Loucy (cell line): Measurements from ENCODE around the gene DAP.

ENCODE experiments used
- EZH2phosphoT487 ChIP-seq: fragments of 200-600 bp; IDR thresholded peaks from 2 replicates; pipeline ENCODE4 v1.6.1; 2018; ENCODE audit warnings: antibody characterized with exemption, mild to moderate bottlenecking, moderate library complexity, borderline replicate concordance
- TF ChIP-seq, protein P1 (sequence below): fragments of 200-600 bp; sonication (generic); conservative IDR thresholded peaks from 2 replicates; pipeline ENCODE4 v1.5.1; 2014; ENCODE audit warnings: mild to moderate bottlenecking, antibody characterized with exemption, low read length

GRCh38 chr5:10688651-10689171 lies 72.3 kb downstream of the DAP start:
- TF ChIP-seq, protein P1, sequence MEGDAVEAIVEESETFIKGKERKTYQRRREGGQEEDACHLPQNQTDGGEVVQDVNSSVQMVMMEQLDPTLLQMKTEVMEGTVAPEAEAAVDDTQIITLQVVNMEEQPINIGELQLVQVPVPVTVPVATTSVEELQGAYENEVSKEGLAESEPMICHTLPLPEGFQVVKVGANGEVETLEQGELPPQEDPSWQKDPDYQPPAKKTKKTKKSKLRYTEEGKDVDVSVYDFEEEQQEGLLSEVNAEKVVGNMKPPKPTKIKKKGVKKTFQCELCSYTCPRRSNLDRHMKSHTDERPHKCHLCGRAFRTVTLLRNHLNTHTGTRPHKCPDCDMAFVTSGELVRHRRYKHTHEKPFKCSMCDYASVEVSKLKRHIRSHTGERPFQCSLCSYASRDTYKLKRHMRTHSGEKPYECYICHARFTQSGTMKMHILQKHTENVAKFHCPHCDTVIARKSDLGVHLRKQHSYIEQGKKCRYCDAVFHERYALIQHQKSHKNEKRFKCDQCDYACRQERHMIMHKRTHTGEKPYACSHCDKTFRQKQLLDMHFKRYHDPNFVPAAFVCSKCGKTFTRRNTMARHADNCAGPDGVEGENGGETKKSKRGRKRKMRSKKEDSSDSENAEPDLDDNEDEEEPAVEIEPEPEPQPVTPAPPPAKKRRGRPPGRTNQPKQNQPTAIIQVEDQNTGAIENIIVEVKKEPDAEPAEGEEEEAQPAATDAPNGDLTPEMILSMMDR = no peak
- TF ChIP-seq EZH2phosphoT487 = no peak
